GM21529 (cell line): Measurements from ENCODE around the gene TBC1D16.
"Not testable (repeated sequence)": the region's sequence is repeated elsewhere in the genome, so short reads cannot be mapped to it uniquely, and the experiment has no call there.

ENCODE experiments used
- ATAC-seq: cut with Tn5 transposase; IDR thresholded peaks from one replicate; pipeline ENCODE4 v1.9.1; 2021; ENCODE audit not compliant: unreplicated experiment

TBC1D16 gene

DNA sequence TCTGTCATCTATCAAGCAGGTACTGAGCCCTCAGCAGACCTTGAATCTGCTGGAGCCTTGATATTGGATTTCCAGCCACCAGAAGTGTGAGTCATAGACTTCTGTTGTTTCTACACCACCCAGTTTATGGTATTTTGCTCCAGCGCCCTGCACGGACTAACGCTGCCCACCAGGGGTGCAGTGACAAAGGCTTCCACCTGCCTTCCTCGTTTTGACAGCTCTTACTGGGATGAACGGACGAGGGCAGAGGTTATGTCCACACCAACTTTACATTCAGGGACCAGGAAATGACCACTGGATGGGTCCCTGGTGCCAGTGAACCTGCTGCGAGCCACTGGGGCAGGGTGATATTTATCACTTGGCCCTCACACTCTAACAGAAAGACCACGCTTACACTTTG is 129.8 kb downstream of the TBC1D16 start:
- ATAC-seq, result no peak

DNA sequence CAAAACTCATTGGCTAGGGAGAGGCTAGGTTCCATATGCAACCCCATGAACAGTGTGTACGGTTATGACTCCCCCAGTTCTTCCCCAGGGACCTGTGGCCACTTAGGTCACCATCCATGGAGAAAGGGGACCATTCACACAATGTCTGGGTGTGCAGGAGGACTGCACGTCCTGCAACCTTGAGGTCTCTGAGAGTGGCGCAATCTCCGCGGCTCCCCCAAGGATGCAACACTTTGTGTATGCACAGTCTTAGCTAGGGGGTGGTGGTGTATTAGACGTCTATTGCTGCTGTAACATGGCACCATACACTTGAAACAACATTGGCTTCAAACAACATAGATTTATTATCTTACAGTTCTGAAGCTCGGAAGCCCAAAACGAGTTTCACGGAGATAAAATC is 130.8 kb downstream of the TBC1D16 start:
- ATAC-seq, result no peak

DNA sequence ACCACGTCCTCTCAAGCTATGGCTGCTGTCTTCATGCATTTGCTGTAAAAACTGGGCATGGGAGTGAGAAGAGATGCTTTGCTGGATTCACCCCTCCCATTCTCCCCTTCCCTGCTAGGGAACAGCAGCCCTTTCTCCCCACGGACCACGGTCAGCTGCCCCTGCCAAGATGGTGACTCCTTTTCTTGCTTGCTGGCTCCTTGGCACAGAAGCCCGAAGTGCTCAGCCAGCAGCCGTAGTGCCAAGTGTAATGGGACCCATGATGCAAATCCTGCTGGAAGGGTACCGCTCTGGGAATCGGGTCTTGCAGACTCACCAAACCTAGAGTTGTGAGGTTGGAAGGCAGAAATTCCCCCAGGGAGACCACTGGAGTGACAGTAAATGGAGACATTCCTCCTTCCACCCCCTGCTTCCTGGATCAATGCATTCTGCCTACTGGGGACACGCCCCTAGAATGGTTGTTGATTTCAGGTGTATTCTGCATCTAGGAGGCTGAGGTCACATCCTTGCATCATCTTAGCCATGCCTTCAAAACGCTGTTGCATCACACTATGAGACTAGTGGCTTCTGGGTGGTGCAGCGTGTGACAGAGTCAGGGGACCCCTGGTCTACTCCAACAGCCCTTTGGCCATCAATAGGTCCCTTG is 133.4 kb downstream of the TBC1D16 start:
- ATAC-seq, result no peak

DNA sequence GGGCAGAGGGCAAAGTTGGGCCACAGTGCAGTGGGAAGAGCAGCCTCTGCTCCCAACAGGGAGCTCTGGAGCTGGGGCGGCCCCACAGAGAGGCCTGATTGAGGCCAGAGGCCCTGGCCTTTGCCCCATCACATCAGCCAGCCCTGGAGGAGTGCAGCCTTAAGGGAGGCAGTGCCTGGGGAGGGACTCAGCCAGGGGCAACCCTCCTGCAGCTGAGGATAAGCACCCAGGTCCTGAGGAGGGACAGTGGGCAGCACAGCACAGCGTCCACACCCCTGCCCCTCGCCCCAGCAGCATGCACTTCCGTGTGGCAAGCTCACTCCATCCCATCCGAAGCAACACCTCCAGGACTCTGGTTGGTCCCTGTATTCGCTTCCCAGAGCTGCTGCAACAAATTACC is 134.5 kb downstream of the TBC1D16 start:
- no peak for ATAC-seq

DNA sequence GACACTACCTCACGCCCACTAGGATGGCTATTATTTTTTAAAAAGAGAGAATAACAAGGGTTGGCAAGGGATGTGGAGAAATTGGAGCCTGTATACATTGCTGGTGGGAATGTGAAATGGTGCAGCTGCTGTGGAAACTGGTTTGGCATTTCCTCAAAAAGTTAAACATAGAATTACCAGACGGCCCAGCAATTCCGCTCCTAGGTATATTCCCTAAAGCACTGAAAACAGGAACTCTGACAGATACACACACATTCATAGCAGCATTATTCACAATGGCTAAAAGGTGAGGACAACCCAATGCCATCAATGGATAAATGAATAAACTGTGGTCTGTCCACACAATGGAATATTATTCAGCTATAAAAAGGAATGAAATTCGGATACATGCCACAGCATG is 136.1 kb downstream of the TBC1D16 start:
- ATAC-seq, result no peak

DNA sequence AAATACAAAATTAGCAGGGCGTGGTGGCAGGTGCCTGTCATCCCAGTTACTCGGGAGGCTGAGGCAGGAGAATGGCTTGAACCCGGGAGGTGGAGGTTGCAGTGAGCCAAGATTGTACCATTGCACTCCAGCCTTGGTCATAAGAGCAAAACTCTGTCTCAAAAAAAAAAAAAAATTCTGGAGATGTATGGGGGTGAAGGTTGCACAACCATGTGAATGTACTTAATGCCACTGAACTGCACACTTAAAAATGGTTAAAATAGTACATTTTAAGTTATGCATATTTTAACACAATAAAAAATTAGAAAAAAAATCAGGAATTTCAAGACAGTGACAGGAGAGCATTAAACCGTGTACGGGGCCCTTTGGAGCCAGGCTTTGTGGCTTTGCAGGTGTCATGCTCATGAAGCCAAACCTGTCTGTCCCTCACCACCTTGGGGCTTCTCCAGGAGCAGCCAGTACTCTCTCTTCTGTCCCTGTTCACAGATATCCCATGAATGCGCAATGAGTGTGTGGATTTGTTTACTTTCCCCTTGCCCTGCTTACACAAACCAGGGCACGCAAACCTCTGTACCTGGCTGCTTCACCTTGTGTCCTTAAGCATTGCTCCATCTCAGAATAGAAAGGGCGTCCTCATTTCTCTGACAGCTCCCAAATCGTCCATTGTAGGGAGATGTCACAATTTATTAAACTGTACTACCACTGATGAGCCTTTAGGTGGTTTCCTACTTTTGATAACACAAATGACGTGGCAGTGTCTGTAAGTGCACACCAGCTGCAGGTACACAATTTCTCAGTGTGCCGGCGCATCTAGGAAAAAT is 138.2 kb downstream of the TBC1D16 start:
- no peak for ATAC-seq

DNA sequence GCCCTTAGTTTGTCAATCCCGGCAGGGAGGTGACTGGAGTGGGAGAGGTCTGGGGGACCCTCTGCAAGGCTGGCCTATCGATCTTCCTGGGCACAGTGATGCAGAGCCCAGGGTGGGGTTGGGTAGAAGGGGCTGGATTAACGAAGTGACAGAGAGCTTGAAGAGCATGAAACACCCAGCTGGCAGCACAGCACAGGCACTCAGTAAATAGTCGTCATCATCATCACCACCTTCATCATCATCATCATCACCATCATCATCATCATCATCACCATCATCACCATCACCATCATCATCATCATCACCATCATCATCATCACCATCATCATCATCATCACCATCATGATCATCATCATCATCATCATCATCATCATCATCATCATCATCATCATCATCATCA is 142.2 kb downstream of the TBC1D16 start:
- not testable (repeated sequence) for ATAC-seq

DNA sequence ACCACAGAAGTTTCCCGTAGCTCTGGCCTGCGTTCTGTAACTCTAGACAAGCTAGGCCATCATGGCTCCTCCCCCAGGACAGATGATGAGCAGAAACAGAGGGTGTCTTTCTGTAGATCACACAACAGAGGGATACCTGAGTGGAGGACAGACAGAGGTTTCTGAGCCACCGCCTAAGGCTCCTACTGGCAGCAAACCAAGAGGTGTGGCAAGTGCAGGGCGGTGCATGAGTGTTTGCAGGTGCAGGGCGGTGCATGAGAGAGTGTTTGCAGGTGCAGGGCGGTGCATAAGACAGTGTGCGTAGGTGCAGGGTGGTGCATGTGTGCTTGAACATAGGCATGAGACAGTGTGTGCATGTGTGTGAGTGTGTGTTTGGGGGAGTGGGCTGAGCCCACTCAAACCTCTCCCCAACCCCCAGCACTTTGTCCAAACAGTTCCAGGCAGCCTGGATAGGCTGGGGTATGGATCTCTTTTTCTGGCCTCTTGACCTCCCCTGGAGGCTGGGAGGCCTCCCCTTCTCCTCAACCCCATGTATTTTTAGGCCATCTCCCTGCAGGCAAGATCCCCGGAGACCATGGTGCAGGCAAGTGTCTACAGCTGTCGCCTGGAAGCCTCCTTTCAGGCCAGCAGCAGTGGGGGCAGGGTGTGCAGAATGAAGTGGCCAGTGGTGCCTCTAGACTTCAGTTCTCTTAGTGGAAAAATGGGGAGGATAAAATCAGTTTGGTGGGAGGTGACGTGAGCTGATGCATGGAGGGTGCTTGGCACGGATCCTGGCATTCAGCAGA is 143.0 kb downstream of the TBC1D16 start:
- no peak for ATAC-seq

DNA sequence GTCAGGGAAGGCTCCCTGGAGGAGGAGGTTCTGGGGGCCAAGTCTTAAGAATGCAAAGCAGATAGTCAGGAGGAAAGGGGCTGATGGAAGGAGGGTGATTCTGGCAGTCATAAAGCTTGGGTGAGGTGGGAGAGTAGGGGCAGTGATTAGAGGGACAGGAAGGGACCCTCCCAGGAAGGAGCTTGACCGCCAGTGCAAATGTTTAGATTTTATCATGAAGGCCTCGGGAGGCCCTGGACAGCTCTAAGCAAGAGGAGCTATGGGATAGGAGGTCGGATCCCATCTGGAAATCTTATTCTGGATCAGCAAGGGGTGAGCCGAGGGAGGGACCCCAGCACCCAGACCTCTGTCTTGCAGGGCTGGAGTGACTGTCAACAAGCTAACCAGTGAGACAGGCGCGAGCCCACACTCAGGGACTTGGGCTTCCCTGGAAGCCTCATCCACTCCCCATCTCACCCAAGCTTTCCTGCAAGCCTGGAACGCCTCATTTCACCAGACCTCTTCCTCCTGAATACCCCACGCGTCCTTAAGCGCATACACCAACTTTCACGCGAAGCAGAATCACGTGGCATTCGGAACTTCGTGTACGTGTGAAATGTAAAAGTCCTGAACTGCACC is 144.4 kb downstream of the TBC1D16 start:
- ATAC-seq, result no peak

DNA sequence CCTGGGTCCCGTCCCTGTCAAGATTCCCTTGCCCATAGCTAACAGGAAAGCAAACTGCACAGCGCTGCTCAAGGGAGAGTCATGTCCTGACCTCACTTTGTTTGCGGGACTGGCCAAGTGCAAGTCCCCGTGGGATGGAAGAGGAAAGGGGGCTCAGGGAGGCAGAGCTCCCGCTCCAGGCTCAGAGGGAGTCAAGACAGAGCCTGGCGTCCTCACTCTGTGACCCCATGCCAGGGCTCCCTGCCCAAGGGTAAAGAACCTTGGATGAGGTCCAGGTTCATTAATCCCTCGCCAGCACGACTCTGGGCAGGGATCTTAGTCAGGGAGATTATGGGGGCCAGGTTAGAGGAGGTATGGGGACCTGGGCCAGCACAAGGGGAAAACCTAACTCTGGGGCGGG is 145.0 kb downstream of the TBC1D16 start:
- ATAC-seq, result no peak

DNA sequence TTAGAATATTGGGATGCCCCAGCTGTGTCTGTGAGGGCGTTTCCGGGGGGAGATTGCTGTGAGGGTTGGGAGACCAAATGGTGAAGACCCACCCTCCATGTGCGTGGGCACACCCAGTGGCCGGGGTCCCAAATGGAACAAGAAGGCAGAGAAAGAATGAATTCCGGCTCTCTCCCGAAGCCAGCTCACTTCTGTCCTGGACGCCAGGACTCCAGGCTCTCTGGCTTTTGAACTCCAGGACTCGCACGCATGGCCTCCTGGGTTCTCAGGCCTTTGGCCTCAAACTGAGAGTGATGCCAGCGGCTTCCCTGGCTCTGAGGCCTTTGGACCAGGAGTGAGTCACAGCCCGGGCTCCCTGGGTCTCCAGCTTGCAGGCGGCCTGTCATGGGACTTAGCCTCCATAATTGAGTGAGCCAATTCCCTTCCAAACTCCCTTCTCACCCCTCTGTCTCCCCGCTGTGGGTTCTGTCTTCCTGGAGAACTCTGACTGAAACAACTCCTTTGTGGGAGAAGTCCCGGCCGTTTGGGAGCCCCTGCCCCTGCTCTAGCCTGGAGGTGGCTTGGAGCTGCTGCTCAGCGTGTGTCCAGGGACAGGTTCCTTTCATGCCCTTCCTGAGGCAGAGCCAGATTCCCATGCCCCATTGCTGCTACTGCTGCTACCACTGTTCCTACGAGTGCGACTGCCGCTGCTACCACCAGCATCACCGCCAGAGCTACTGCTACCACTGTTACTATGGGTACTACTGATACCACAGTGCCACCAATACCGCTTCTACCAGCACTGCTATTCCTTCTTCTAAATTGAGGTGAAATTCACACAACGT is 146.6 kb downstream of the TBC1D16 start:
- no peak for ATAC-seq

DNA sequence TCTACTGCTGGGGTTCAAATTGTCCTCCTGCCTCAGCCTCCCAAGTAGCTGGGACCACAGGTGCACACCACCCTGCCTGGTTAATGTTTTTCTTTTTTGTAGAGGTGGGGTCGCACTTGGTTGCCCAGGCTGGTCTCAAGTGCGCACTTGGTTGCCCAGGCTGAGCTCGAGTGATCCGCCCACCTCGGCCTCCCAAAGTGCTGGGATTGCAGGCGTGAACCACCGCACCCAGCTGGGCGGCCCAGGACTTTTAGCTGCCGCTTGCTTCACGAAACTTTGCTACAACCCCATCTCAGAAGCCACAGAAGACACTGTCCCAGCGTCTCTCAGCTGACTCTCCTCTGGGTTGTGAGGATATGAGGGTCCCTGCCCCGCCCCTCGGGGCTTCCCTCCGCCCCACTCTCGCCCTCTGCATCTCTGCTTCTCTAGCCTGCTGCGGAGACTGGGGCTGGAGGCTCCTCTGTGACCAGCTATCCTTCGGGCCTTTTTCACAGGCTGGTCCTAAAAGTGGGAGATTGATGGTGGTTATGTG is 147.6 kb downstream of the TBC1D16 start:
- no peak for ATAC-seq

DNA sequence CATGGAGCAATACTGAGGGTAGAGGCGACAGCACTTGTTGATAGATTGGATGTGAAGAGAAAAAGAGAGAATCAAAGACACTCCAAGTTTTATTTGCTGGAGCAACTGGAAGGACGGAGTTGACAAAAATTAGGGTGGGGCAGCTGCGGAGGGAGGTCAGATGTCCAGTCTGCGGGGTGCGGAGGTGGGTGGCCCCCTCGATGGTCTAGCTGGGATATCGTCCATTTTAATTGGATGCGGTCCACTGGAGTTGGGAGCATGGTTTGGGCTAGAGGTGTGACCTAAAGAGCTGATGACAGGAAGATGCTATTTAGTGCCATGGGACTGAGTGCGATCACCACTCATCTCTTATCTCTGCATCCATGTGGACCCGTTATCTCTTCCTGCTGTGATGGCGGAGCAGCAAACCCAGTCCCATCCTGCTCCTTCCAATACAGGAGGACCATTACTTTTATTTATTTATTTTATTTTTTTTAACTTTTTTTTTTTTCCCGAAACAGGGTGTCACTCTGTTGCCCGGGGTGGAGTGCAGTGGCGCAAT is 148.2 kb downstream of the TBC1D16 start:
- ATAC-seq, result no peak

DNA sequence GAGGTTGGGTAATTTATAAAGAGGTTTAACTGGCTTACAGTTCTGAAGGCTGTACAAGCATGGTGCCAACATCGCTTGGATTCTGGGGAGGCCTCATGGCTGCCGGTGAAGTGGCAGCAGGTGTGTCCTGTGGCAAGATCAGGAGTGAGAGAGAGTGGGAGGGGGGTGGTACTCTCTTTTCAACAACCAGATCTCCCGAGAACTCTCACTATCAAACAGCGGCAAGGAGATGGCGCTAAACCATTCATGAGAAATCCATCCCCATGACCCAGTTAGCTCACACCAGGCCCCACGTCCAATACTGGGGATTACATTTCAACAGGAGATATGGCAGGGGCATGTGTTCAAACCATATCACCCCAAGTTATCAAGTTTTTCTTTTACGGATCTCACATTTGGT is 152.5 kb downstream of the TBC1D16 start:
- no peak for ATAC-seq
